Suppressor macrophage treated with lipopolysaccharide for 1 hour (primary cell): ENCODE data around the gene NOB1.
A peak's percentile ranks its signal among the peaks of the same experiment; 100 is the strongest.

ENCODE experiments used
- DNase-seq, 3 donors: peaks; one replicate each; pipeline ENCODE4 v3.0.0-alpha.2; 2020 to 2022

Gene NOB1

GRCh38 chr16:69718111-69718764 lies 36.5 kb downstream of the NOB1 start:
- no peak for DNase-seq

GRCh38 chr16:69717066-69717465 lies 37.7 kb downstream of the NOB1 start:
- no peak for DNase-seq

- DNase-seq, result no peak
Measured at GRCh38 chr16:69712914-69713581, 41.7 kb downstream of the NOB1 start.

GRCh38 chr16:69712277-69712676 lies 42.4 kb downstream of the NOB1 start:
- no peak for DNase-seq

GRCh38 chr16:69711115-69711740 lies 43.5 kb downstream of the NOB1 start:
- no peak for DNase-seq

GRCh38 chr16:69709456-69710084 lies 45.2 kb downstream of the NOB1 start:
- peak; percentile 64 to 87 (median 78) for DNase-seq

- DNase-seq, result no peak
Measured at GRCh38 chr16:69707920-69708683, 46.6 kb downstream of the NOB1 start.

GRCh38 chr16:69706975-69707340 lies 47.8 kb downstream of the NOB1 start:
- no peak for DNase-seq

GRCh38 chr16:69706256-69706974 lies 48.3 kb downstream of the NOB1 start:
- peak in 1 of 3 donors; percentile 18 for DNase-seq

- no peak for DNase-seq
Measured at GRCh38 chr16:69703638-69704037, 51.1 kb downstream of the NOB1 start.

- DNase-seq, result no peak
Measured at GRCh38 chr16:69701866-69702265, 52.9 kb downstream of the NOB1 start.

- no peak for DNase-seq
Measured at GRCh38 chr16:69701452-69701851, 53.3 kb downstream of the NOB1 start.

GRCh38 chr16:69699915-69700314 lies 54.8 kb downstream of the NOB1 start:
- no peak for DNase-seq

- DNase-seq, result no peak
Measured at GRCh38 chr16:69698404-69698803, 56.3 kb downstream of the NOB1 start.

- no peak for DNase-seq
Measured at GRCh38 chr16:69693916-69694315, 60.8 kb downstream of the NOB1 start.

GRCh38 chr16:69691980-69692911 lies 62.5 kb downstream of the NOB1 start:
- peak in 2 of 3 donors; percentile 20 to 27 for DNase-seq
